ENCODE measurements around the gene CLDN3. TPM values are rescaled to one million over a fixed set of nuclear protein-coding genes. Genes with fewer than 3 reads are reported as not detected.
"Not testable (repeated sequence)": the region's sequence is repeated elsewhere in the genome, so short reads cannot be mapped to it uniquely, and the experiment has no call there.

The CLDN3 gene
- total RNA-seq, 4 donors from 2014 or later = not detected

DNA sequence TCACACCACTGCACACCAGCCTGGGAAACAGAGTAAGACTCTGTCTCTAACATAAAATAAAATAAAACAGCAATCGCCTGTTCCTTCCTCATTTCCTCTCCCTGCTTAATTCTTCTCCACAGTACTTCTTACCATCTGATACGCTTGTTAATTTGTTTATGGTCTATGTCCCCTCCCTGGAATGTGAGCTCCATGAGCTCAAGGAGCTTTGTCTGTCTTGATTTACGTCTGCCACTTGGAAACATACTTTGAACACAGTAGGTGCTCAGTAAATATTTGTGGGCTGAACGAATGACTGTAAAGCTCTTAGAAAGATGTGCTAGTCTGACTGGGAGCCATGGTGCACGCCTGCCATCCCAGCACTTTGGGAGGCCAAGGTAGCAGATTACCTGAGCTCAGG is 41.5 kb downstream of the CLDN3 start:
- H3K9me3 ChIP-seq = no peaks in the 10 kb centered on the region
- H3K27ac ChIP-seq = no peak overlapping the region
- no peaks in the 10 kb centered on the region for H3K36me3 ChIP-seq
- H3K27me3 ChIP-seq = no peaks in the 10 kb centered on the region
- no peak overlapping the region for H3K4me3 ChIP-seq
- DNase-seq (ENCODE audit: low spot score in 2 of 2) = no peak
- H3K4me1 ChIP-seq = no peaks in the 10 kb centered on the region
- 43 to 49% methylated on average over 5 of the region's 5 CpGs for WGBS, 2 donors
- TF ChIP-seq, protein P1, sequence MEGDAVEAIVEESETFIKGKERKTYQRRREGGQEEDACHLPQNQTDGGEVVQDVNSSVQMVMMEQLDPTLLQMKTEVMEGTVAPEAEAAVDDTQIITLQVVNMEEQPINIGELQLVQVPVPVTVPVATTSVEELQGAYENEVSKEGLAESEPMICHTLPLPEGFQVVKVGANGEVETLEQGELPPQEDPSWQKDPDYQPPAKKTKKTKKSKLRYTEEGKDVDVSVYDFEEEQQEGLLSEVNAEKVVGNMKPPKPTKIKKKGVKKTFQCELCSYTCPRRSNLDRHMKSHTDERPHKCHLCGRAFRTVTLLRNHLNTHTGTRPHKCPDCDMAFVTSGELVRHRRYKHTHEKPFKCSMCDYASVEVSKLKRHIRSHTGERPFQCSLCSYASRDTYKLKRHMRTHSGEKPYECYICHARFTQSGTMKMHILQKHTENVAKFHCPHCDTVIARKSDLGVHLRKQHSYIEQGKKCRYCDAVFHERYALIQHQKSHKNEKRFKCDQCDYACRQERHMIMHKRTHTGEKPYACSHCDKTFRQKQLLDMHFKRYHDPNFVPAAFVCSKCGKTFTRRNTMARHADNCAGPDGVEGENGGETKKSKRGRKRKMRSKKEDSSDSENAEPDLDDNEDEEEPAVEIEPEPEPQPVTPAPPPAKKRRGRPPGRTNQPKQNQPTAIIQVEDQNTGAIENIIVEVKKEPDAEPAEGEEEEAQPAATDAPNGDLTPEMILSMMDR (IDR thresholded peaks at IDR 0.05) = no peak
- no peak for TF ChIP-seq POLR2A (IDR thresholded peaks at IDR 0.05)
- no peak for TF ChIP-seq EP300 (IDR thresholded peaks at IDR 0.05)

DNA sequence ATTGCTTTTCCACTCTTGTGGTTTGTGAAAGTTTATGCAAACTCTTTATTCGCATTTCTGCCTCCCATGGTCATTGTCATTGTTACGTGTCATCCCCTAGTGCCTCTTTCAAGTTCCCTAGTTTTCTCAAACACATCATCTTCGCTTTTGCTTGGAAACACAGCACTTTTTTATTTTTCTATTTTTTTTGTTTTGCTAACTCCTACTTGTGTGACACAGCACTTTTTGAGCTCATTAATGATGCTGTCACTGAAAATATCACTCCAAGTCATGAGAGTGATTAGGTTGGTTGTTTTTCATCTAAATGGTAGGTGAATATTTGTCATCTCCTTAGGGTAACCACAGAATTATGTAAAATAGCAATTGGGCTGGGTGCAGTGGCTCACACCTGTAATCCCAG is 42.1 kb downstream of the CLDN3 start:
- Histone ChIP-seq H3K4me1 (no peaks in the 10 kb centered on the region), H3K4me3 (no peak overlapping the region), H3K27ac (no peak overlapping the region), H3K9me3 (no peaks in the 10 kb centered on the region), H3K27me3 (no peaks in the 10 kb centered on the region), H3K36me3 (no peaks in the 10 kb centered on the region)
- no peak for TF ChIP-seq POLR2A (IDR thresholded peaks at IDR 0.05)
- TF ChIP-seq EP300 (IDR thresholded peaks at IDR 0.05) = no peak
- TF ChIP-seq, protein P1 (IDR thresholded peaks at IDR 0.05) = no peak
- WGBS, 2 donors = 55 to 72% methylated on average over 3 of the region's 3 CpGs
- no peak for DNase-seq (ENCODE audit: low spot score in 2 of 2)

DNA sequence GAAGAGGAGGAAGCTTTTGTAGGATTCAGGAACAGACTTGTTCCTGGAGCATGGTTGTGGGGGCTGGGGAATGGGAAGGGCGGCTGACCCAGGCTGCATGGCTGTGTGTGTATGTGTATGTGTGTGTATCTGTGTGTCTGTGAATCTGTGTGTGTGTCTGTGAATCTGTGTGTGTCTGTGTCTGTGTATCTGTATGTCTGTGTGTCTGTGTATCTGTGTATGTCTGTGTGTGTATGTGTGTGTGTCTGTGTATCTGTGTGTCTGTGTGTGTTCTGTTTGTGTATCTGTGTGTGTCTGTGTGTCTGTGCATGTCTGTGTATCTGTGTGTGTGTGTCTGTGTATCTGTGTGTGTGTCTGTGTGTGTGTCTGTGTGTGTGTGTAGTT is 44.0 kb downstream of the CLDN3 start:
- Histone ChIP-seq H3K27ac (no peak overlapping the region), H3K4me3 (no peak overlapping the region), H3K27me3 (no peaks in the 10 kb centered on the region), H3K9me3 (no peaks in the 10 kb centered on the region), H3K4me1 (no peaks in the 10 kb centered on the region), H3K36me3 (no peaks in the 10 kb centered on the region)
- TF ChIP-seq EP300 (IDR thresholded peaks at IDR 0.05) = no peak
- TF ChIP-seq, protein P1 (IDR thresholded peaks at IDR 0.05) = no peak
- TF ChIP-seq POLR2A (IDR thresholded peaks at IDR 0.05) = no peak
- no peak for DNase-seq (ENCODE audit: low spot score in 2 of 2)
- 33% methylated on average over 1 of the region's 1 CpG for WGBS, 2 donors

DNA sequence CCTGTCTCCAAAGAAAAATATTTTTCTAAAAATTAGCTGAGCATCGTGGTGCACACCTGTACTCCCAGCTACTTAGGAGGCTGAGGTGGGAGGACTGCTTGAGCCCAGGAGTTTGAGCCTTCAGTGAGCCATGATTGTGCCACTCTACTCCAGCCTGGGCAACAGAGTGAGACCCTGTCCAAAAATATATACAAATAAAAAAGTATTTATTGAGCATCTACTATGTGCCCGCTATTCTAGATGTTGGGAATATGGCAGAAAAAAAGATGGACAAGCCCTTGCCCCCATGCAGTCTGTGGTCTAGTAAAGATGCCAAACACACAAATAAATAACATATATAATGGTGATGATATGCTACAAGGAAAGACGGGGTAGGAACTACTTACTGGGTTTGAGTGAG is 46.3 kb downstream of the CLDN3 start:
- Histone ChIP-seq H3K4me3 (no peak overlapping the region), H3K9me3 (no peaks in the 10 kb centered on the region), H3K36me3 (no peaks in the 10 kb centered on the region), H3K27ac (no peak overlapping the region), H3K27me3 (no peaks in the 10 kb centered on the region), H3K4me1 (peaks cover 0 to 10% (median 3%) of the 10 kb centered on the region in 4 donors)
- no peak for DNase-seq (ENCODE audit: low spot score in 2 of 2)
- 91 to 93% methylated on average over 3 of the region's 3 CpGs for WGBS, 2 donors
- TF ChIP-seq, protein P1 (IDR thresholded peaks at IDR 0.05) = no peak
- no peak for TF ChIP-seq EP300 (IDR thresholded peaks at IDR 0.05)
- TF ChIP-seq POLR2A (IDR thresholded peaks at IDR 0.05) = no peak

DNA sequence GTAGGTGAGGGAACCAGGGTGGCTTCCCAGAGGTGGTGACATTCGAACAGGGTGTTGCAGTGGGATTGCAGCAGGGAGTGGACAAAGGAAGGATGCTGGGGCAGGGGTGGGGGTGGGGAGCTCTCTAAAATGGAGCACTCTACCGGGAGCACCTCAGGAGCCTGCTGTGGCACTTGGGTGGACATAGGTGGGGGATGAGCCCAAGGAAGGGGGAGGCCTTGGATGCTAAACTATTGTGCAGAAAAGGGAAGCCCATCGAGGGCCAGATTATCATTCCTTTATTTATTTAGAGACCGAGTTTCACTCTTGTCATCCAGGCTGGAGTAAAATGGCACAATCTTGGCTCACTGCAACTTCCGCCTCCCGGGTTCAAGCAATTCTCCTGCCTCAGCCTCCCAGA is 47.3 kb downstream of the CLDN3 start:
- no peaks in the 10 kb centered on the region for H3K9me3 ChIP-seq
- H3K27ac ChIP-seq = no peak overlapping the region
- H3K4me3 ChIP-seq = no peak overlapping the region
- H3K36me3 ChIP-seq = no peaks in the 10 kb centered on the region
- TF ChIP-seq EP300 (IDR thresholded peaks at IDR 0.05) (no peak), POLR2A (IDR thresholded peaks at IDR 0.05) (no peak)
- TF ChIP-seq, protein P1 (IDR thresholded peaks at IDR 0.05) = no peak
- H3K4me1 ChIP-seq = peaks cover 0 to 21% (median 8%) of the 10 kb centered on the region in 4 donors
- no peak for DNase-seq (ENCODE audit: low spot score in 2 of 2)
- 70 to 77% methylated on average over 6 of the region's 6 CpGs for WGBS, 2 donors
- H3K27me3 ChIP-seq = no peaks in the 10 kb centered on the region

DNA sequence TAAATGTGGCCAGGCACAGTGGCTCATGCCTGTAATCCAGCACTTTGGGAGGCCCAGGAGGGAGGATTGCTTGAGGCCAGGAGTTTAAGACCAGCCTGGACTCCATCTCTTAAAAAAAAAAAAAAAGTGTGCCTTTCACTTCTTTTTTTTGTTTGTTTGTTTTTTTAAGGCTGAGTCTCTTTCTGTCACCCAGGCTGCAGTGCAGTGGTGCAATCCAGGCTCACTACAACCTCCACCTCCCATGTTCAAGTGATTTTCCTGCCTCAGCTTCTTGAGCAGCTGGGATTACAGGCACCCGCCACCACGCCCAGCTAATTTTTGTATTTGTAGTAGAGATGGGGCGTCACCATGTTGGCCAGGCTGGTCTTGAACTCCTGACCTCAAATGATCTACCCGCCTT is 47.9 kb downstream of the CLDN3 start:
- WGBS, 2 donors = 79 to 87% methylated on average over 4 of the region's 4 CpGs
- H3K36me3 ChIP-seq; H3K4me3 ChIP-seq; H3K9me3 ChIP-seq; DNase-seq (ENCODE audit: low spot score in 2 of 2); H3K27me3 ChIP-seq; H3K27ac ChIP-seq: not testable (repeated sequence)
- H3K4me1 ChIP-seq = peaks cover 0 to 27% (median 10%) of the 10 kb centered on the region in 4 donors

Measured in tibial nerve (tissue), 4 donors.